ENCODE measurements around the gene HMG20B. TPM values are rescaled to one million over a fixed set of nuclear protein-coding genes. Genes with fewer than 3 reads are reported as not detected.

The HMG20B gene
- total RNA-seq, 1 donor from 2014 or later, result 99.7 TPM

GRCh38 chr19:3620145-3620816 is 47.5 kb downstream of the HMG20B start:
- DNase-seq (ENCODE audit: low read depth, low spot score), result no peak

GRCh38 chr19:3620817-3621547 is 48.2 kb downstream of the HMG20B start:
- DNase-seq (ENCODE audit: low read depth, low spot score), result no peak

GRCh38 chr19:3621689-3622088 is 48.9 kb downstream of the HMG20B start:
- DNase-seq (ENCODE audit: low read depth, low spot score), result no peak

DNA sequence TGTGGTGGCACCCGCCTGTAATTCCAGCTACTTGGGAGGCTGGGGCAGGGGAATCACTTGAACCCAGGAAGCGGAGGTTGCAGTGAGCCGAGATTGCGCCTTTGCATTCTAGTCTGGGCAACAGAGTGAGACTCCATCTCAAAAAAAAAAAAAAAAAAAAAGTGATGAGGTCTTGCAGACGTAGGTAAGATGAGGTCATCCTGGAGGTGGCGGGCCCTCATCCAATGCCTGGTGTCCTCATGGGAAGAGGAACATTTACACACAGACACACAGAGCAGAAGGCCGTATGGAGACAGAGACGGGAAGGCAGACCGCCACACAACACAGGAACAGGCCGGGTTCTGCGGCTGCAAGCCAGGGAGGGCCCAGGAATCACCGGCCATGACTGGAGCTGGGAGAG is 49.5 kb downstream of the HMG20B start:
- DNase-seq (ENCODE audit: low read depth, low spot score), result no peak

GRCh38 chr19:3623716-3624115 is 51.0 kb downstream of the HMG20B start:
- DNase-seq (ENCODE audit: low read depth, low spot score), result no peak

DNA sequence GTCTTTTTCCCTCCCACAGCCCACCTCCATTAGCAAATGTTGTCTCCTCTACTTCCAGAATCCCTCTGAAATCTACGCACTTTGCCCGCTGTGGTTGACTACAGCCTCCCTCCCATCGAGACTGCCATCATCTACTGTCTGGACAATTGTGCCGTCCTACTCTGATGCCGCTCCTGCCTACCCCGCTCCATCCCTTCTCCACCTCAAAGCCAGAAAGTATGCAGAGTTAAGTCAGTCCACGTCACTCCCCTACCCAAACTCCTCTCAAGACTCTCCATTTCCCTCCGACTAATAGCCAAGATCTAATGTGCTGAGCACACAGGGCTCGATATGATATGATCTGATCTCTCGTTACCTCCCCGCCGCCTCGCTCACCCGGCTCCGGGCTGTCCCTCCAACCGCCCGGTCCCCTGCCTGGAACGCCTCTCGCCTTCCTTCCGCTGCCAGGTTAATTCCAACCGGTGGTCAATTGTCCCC is 53.3 kb downstream of the HMG20B start:
- DNase-seq (ENCODE audit: low read depth, low spot score), result no peak

DNA sequence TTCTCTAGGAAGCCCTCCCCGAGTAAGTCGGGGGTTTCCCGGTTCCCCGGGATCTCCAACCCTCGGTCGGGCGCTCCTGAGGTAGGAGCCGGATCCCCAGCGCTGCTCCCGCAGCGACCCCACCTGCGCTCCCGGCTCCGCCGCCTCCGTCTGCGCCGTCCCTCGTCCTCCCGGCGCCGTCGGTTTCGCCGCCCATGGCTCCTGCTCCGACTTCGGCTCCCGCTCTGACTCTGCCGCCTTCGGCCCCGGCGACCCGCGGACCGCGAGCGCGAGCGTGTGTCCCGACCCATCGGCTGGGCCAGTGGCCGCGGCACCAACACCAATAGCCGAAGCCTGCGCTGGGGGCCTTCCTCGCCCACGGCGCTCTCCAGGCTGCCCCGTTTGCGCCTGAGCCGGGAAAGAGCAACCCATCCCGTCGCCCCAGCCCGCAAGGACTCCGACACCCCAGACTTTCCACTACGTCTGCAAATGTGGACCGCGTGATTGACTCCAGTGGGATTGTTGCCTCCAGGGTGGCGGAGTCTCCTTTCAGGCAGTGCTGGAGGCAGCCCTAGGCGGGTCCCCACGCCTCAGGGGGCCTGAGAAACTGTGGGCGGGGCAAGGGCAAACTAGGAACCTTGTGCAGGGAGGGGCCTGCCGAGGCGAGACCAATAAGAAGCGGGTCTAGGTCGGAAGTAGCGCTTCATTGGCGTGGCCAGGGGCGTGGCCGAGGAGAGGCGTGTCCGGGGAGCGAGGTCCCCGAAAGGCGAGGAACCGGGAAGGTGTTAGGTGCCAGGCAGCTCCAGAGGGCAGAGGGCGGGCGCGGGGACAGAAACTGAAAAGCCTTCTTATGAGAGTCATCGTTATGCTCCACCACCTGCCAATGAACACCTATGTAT is 54.0 kb downstream of the HMG20B start, which contains the start of gene CACTIN:
CACTIN (minus strand) TSS at position 318 of the 878 bp plus-strand sequence; CDS start at position 290, 28 bp downstream.
- DNase-seq (ENCODE audit: low read depth, low spot score), result peak; percentile 88

DNA sequence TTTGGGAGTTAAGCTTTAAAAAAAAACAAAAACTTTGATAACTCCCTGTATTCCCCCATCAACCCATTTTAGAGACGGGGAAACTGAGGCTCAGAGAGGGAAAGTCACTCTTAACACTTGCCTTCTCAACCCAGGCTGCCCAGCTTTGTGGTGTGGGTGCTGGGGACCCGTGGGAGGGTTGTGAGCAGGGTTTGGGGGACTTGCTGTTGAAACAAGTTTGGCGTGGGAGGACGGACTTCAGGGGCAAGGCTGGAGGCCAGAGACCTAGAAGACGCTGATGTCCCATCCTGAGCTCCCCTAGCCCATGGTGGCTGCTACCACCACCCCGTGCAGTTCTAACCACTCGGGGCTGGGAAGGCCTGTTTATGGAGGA is 54.6 kb downstream of the HMG20B start:
- no peak for DNase-seq (ENCODE audit: low read depth, low spot score)

Other genes with a start within 250 kb of the HMG20B start
- 31.9 and 35.5 TPM in 2 replicates for gene NFIC, start 206.4 kb upstream of the HMG20B start, total RNA-seq
- gene SMIM24, start 92.4 kb upstream of the HMG20B start, total RNA-seq, result not detected in 2 replicates
- not detected in 2 replicates for gene SMIM44, start 89.5 kb upstream of the HMG20B start, total RNA-seq
- gene DOHH, start 72.3 kb upstream of the HMG20B start, total RNA-seq, result 15.6 and 22.4 TPM in 2 replicates
- gene FZR1, start 66.6 kb upstream of the HMG20B start, total RNA-seq, result 46.1 and 46.6 TPM in 2 replicates
- not detected in 2 replicates for gene TEKTIP1, start 33.8 kb upstream of the HMG20B start, total RNA-seq
- 65.7 and 72.8 TPM in 2 replicates for gene MFSD12, start 15.4 kb upstream of the HMG20B start, total RNA-seq
- gene GIPC3, start 12.5 kb downstream of the HMG20B start, total RNA-seq, result 0.18 and 0.53 TPM in 2 replicates
- gene TBXA2R, start 33.9 kb downstream of the HMG20B start, total RNA-seq, result 0.66 and 0.67 TPM in 2 replicates
- 33.8 and 41.9 TPM in 2 replicates for gene CACTIN, start 53.8 kb downstream of the HMG20B start, total RNA-seq
- gene PIP5K1C, start 127.5 kb downstream of the HMG20B start, total RNA-seq, result 15.4 and 22.5 TPM in 2 replicates
- not detected in 2 replicates for gene TJP3, start 135.4 kb downstream of the HMG20B start, total RNA-seq
- 17.5 and 29.0 TPM in 2 replicates for gene APBA3, start 188.7 kb downstream of the HMG20B start, total RNA-seq
- 41.2 and 49.6 TPM in 2 replicates for gene MRPL54, start 189.7 kb downstream of the HMG20B start, total RNA-seq
- gene RAX2, start 199.3 kb downstream of the HMG20B start, total RNA-seq, result not detected in 2 replicates
- under 0.01 TPM in 1 of 2 replicates, not detected in the other for gene MATK, start 213.4 kb downstream of the HMG20B start, total RNA-seq